Head of caudate nucleus (tissue), 42 donors: ENCODE measurements around the gene CCDC12.
"Not testable (repeated sequence)": the region's sequence is repeated elsewhere in the genome, so short reads cannot be mapped to it uniquely, and the experiment has no call there.

Experiments
- DNase-seq, 42 donors: peaks; one replicate each; pipeline versions ENCODE4 v3.0.0 to v3.0.0-alpha.2; 2020 to 2021; ENCODE audit warnings: mixed read lengths in 7 of 42
- intact Hi-C: fragments of 100-400 bp; cut with DNase I; formaldehyde crosslinking; loops from one replicate; pipeline ENCODE4 v1.15.0; 2022

The CCDC12 gene

DNA sequence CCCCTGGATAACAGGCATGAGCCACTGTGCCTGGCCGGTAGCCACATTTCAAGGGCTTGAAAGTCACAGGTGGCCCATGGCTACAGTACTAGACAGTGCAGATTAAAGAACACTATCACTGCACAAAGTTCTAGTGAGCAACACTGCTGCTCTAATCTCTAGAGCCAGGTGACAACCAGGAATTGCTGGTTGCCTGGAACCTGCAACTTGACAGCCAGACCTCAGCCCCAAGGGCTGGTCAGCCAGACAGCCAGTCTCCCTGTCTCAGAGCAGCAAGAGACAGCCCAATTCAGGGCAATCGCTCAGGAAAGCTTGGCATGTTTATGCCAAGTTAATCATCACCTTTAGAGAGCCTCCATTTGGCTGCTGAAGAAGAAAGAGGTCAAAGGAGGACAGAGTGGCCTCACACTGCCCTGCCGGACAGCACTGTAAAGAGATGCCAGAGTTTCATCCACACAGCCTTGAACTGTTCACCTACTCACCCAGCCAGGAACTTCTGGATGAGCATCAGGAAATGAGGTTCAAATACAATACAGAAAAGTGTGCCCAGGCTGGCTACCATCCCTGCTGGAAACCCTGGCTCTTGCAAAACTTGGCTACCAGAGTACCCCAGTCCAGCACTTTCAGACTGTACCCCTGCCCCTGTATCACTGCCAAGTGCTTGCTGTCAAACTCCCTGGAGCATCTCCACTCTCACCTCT, 6.0 kb downstream of the CCDC12 start:
- peak in 2 of 42 donors; percentile 8 to 47 for DNase-seq
- intact Hi-C loops: loop anchor here (5.0 kb wide), 1 partner anchor 38 kb away; no protein-coding TSS in a partner anchor

- DNase-seq: no peak
- intact Hi-C loops: no loop called here
Observed at GRCh38 chr3:46968783-46969428, 7.6 kb downstream of the CCDC12 start.

DNA sequence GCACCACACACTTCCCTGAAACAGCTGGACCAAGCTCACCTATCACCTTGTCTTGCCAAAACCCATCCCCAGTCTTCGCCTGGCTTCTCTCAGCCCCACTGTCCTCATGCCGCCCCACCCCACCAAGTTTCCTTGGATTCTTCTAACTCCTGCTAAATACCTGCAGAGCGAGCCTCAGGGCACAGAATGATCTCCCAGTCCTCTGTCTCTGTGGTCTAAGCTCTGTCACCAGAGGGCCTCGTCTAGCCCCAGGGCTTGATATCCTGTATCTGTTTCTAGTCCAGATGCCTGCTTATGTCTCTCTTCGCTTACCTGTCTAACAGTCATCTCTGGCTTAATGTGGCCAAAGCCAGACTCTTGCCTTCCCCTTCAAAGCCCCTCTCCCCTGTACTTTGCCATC, 9.7 kb downstream of the CCDC12 start:
- no peak for DNase-seq
- intact Hi-C loops: no loop called here

DNA sequence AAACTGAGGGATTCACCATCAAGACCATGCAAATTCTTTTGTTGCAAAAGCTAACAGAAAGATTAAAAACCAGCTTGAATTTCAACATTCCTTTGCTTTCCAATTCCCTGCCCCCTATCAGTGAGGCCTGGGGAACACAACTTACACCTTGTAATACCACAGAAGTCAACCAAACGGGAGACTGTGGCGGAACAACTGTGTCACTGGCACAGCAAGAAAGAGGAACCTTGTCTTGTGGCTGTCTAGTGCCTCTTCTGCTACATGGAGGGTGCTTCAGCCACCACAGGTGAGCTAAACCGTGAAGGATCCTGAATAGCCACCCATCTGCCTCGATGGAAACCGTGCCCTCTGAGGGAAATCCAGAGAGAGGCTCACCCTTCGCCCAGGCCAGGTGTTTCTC, 11.4 kb downstream of the CCDC12 start:
- no peak for DNase-seq
- intact Hi-C loops: no loop called here

GRCh38 chr3:46964038-46964590, 12.4 kb downstream of the CCDC12 start:
- DNase-seq, intact Hi-C loops: not testable (repeated sequence)

DNA sequence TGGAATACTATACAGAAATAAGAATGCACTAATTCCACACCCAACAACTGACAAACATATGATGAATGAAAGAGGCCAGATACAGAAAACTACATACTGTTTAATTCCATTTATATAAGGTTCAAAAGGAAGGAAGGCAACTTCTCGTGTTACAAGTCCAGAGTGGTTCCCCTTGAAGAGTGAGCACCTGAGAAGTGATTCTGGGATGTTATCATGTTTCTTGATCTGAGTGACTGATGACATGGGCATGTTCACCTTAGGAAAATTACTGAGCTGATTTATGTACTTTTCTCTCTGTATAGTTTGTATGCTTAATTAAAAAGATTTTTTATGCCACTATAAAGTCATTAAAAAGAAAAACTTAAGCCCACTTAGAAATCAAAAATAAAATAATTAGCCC, 13.6 kb downstream of the CCDC12 start:
- no peak for DNase-seq
- intact Hi-C loops: no loop called here

- no peak for DNase-seq
- intact Hi-C loops: no loop called here
Observed at GRCh38 chr3:46962427-46962826, 14.1 kb downstream of the CCDC12 start.

- intact Hi-C loops: no loop called here
- DNase-seq: no peak
Observed at GRCh38 chr3:46960835-46961234, 15.7 kb downstream of the CCDC12 start.

GRCh38 chr3:46960081-46960701, 16.4 kb downstream of the CCDC12 start:
- DNase-seq: no peak
- intact Hi-C loops: no loop called here

DNA sequence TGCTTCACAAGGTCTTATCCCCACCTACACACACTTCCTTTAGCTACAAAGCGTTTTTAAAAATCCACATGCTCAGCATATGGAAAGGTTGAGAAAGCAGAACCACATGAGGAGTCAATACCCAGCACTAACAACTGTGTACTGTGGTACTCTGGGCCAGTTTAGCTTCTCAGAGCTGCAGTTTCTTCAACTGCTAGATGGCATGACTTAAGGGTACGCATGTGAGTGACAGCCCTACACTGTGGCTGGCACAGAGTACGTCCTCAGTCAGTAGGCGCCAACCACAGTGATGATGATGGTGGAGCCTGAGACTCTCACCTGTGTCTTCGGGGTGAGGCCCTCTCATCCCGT, 17.4 kb downstream of the CCDC12 start:
- no peak for DNase-seq

GRCh38 chr3:46958467-46959160, 17.9 kb downstream of the CCDC12 start:
- no peak for DNase-seq
- intact Hi-C loops: no loop called here

More for the DNA sequence above, 17.4 kb downstream of the CCDC12 start:
- intact Hi-C loops: no loop called here

DNA sequence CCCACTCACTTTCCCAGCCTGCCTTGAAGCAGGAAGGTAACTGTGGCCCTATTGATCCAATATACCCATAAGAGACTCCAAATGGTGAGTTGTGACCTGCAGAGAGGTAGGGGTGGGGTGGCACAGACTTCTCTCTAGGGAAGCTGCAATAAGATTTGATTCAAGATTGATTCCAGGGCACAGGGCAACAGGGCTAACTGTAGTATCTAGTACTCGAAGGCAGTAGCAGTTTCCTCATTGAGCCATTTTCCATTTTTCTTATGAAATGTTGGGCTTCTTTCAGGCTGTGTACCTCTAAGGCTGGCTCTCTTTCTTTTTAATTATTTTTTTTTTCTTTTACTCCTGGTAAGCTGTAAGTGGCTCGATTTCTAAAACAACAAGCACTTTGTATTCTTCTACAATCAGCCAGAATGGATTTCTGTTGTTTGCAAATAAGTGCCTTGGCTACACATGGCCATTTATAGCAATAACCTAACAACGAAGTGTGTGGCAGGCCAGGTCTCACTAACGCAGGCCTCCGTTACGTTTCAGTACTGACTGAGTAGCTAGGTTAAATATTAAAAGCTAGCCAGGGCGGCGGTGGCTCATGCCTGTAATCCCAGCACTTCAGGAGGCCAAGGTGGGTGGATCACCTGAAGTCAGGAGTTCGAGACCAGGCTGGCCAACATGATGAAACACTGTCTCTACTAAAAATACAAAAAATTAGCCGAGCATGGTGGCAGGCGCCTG, 19.3 kb downstream of the CCDC12 start:
- intact Hi-C loops: no loop called here
- no peak for DNase-seq

DNA sequence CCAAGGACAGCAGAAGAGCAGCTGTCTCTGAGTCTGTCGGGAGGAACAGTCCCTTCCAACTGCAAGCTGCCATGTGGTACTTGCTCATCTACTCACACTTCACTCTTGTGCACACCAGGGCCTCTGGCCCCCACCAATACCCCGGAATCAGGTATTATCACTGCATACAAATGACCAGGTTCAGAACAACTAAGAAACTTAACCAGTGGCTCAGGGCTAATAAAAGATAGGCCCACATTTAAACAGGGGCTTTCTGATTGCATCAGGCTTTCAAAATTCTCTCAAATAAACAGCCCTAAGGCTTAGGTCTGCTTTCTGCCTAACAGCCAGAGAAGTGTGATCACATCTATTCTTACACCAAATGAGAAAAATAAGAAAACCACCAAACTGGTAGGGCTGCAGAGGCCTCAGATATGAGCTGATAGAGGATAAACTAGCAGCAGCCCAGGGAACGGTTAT, 20.7 kb downstream of the CCDC12 start:
- intact Hi-C loops: no loop called here
- DNase-seq: no peak

- no peak for DNase-seq
- intact Hi-C loops: no loop called here
Observed at GRCh38 chr3:46955157-46955556, 21.4 kb downstream of the CCDC12 start.

DNA sequence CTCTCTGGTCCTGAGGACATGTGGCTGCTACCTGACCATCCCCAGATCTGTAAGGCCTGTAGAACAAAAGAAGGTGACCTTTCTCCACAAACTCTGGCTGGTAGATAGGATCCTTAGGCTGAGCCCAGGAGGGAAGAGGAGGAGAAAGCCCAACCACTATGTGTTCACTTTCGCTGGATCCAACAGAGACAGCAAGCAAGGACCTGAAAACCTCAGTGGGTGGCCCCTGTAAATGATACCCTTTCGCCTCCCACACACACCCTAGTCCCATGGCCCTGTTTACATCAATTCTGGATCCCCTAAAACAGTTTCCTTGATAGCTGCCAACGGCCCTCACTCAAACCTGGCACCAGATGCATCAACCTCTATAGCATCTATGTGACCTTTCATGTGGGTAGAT, 22.4 kb downstream of the CCDC12 start:
- no peak for DNase-seq
- intact Hi-C loops: no loop called here

GRCh38 chr3:46953234-46954010, 23.1 kb downstream of the CCDC12 start:
- intact Hi-C loops: no loop called here
- no peak for DNase-seq

DNA sequence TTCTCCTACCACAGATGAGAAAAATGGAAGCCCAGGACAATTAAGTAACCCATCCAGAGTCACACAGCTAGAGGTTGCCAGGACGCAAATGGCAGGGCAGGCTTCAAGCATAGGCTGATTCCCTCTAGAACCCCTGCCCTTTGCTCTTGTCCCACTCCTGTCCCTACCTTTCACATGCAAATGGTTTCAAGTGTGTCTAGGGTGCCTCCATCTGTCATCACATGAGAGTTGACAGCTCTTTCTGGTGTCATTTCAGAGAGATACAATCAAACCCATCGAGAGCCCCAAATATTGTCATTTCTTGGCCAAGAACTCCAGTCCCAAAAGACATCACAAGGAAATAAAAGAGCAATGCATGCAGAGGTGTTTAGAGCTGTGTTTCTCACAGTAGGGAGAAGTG, 23.7 kb downstream of the CCDC12 start:
- DNase-seq: no peak
- intact Hi-C loops: no loop called here

DNA sequence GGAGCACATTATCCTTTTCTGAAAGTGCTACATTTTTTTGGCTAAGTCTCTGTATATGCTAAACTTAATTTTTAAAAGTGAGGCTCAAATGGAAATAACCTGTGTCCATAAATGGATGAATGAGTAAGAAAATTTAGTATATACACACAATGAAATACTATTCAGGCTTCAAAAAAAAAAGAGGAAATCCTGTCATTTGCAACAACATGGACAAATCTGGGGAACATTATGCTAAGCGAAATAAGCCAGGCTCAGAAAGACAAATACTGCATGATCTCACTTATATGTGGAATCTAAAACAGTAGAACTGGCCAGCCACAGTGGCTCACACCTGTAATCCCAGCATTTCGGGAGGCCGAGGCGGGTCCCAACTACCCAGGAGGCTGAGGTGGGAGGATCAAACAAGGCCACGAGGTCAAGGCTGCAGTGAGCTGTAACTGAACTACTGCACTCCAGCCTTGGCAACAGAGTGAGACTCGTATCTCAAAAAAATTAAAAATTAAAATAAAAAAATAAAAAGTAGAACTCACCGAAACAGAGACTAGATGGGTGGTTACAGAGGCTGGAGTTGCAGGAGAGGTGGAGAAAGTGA, 25.8 kb downstream of the CCDC12 start:
- DNase-seq: no peak
- intact Hi-C loops: no loop called here
